ENCODE measurements around the gene RPL7A. TPM values are rescaled to one million over a fixed set of nuclear protein-coding genes. Genes with fewer than 3 reads are reported as not detected.

Gene RPL7A
- total and polyA plus RNA-seq, 2 of the 4 experiments (the other 2 are of a cell fraction), result 3,220 to 4,096 TPM

- no peak overlapping the region for H2AK9ac ChIP-seq (replicated peaks; ENCODE audit: low read depth, low read length, poor library complexity)
- no peak overlapping the region for H3K18ac ChIP-seq (ENCODE audit: low read depth, low read length)
- no peak overlapping the region for H3K56ac ChIP-seq (ENCODE audit: extremely low read depth, insufficient read depth, low read length)
- no peak overlapping the region for H3K4me3 ChIP-seq (ENCODE audit: insufficient read depth, low read depth, low read length)
- no peak overlapping the region for H2AK5ac ChIP-seq (ENCODE audit: low read depth, low read length)
- dilution Hi-C loops (cut with HindIII; ENCODE audit: low sequenced_read_pairs, unreplicated experiment) (no loop called here), in situ Hi-C loops (cut with MboI; ENCODE audit: low sequenced_read_pairs) (no loop called here), intact Hi-C loops (cut with micrococcal nuclease) (no loop called here)
- H3K9ac ChIP-seq (ENCODE audit: low read depth, low read length), result no peak overlapping the region
- H3K14ac ChIP-seq (replicated peaks; ENCODE audit: low read depth, low read length), result no peak overlapping the region
- H2AFZ ChIP-seq (replicated peaks; ENCODE audit: low read length, poor library complexity), result no peak overlapping the region
- H4K20me1 ChIP-seq (ENCODE audit: insufficient read depth, low read length), result no peaks in the 10 kb centered on the region; the same call in 1 of the 2 replicates
- no peak overlapping the region for H2BK120ac ChIP-seq (ENCODE audit: low read depth, low read length)
- no peaks in the 10 kb centered on the region for H3K4me1 ChIP-seq (ENCODE audit: control insufficient read depth, insufficient read depth, low read length)
- DNase-seq (no peak), ATAC-seq (ENCODE audit: low read depth) (no peak)
- TF ChIP-seq BHLHE40 (IDR thresholded peaks at IDR 0.05; ENCODE audit: low read depth, low read length), result no peak
- TF ChIP-seq CHD1 (IDR thresholded peaks at IDR 0.05; ENCODE audit: low read depth, low read length), result no peak
- TF ChIP-seq RCOR1 (IDR thresholded peaks at IDR 0.05; ENCODE audit: insufficient replicate concordance, low read length), result no peak
- no peak for TF ChIP-seq ELK1 (IDR thresholded peaks at IDR 0.05; ENCODE audit: borderline replicate concordance, low read depth, low read length)
- no peak for TF ChIP-seq SMC3 (IDR thresholded peaks at IDR 0.05; ENCODE audit: low read depth, low read length)
- no peak for TF ChIP-seq CTCF (conservative IDR thresholded peaks at IDR 0.05; ENCODE audit: low read depth, low read length)
- TF ChIP-seq MAZ (IDR thresholded peaks at IDR 0.05; ENCODE audit: borderline replicate concordance, low read depth, low read length), result no peak
- TF ChIP-seq FOS (IDR thresholded peaks at IDR 0.05; ENCODE audit: low read depth, low read length), result no peak
- BruUV-seq (replicated peaks), result no TSS peak
- no peak overlapping the region for H2BK5ac ChIP-seq (ENCODE audit: low read depth, low read length, poor library complexity, severe bottlenecking)
- H3K36me3 ChIP-seq (ENCODE audit: control insufficient read depth, insufficient read depth, low read length), result no peaks in the 10 kb centered on the region
- no peak overlapping the region for H3K4ac ChIP-seq (ENCODE audit: low read depth, low read length)
- 40% methylated on average over 1 of the region's 7 CpGs; no CpG with 5 or more reads in 1 of the 2 experiments for WGBS, 2 experiments (ENCODE audit: extremely low coverage in 2 of 2, insufficient read length in 1 of 2)
- ChIA-PET POLR2A (ENCODE audit: unreplicated experiment) (no interaction called here), CTCF (no interaction called here)
- no peak overlapping the region for H3K23ac ChIP-seq (ENCODE audit: low read depth, low read length)
- no peaks in the 10 kb centered on the region for H3K79me1 ChIP-seq (ENCODE audit: low read depth in 1 of 2, low read length in 2 of 2)
- no peak overlapping the region for H4K91ac ChIP-seq (ENCODE audit: insufficient read depth, low read depth, low read length)
- H2BK15ac ChIP-seq (ENCODE audit: low read depth, low read length), result no peak overlapping the region
- H3K4me2 ChIP-seq (ENCODE audit: low read depth, low read length), result no peak overlapping the region
- H2BK20ac ChIP-seq (ENCODE audit: low read depth, low read length), result no peak overlapping the region
- H4K5ac ChIP-seq (ENCODE audit: low read depth, low read length), result no peak overlapping the region
- no peak overlapping the region for H3K27ac ChIP-seq (ENCODE audit: insufficient read depth, low read length)
- peaks cover 26% of the 10 kb centered on the region for H3K27me3 ChIP-seq (ENCODE audit: control insufficient read depth, insufficient read depth, low read length)
- H3K9me3 ChIP-seq (ENCODE audit: control insufficient read depth, insufficient read depth, low read length), result no peaks in the 10 kb centered on the region
- no peak overlapping the region for H4K8ac ChIP-seq (ENCODE audit: low read depth in 2 of 2, low read length in 2 of 2)
- no peaks in the 10 kb centered on the region for H3K9me1 ChIP-seq (ENCODE audit: insufficient read depth, low read length)
Measured at GRCh38 chr9:133390713-133391112, 42.7 kb downstream of the RPL7A start.

All from IMR-90 (cell line).